ENCODE measurements around the gene ISG15. TPM values are rescaled to one million over a fixed set of nuclear protein-coding genes. Genes with fewer than 3 reads are reported as not detected.
A peak's percentile ranks its signal among the peaks of the same experiment; 100 is the strongest.

Gene ISG15
- total RNA-seq, 1 experiment from 2014 or later, result 758 TPM

DNA sequence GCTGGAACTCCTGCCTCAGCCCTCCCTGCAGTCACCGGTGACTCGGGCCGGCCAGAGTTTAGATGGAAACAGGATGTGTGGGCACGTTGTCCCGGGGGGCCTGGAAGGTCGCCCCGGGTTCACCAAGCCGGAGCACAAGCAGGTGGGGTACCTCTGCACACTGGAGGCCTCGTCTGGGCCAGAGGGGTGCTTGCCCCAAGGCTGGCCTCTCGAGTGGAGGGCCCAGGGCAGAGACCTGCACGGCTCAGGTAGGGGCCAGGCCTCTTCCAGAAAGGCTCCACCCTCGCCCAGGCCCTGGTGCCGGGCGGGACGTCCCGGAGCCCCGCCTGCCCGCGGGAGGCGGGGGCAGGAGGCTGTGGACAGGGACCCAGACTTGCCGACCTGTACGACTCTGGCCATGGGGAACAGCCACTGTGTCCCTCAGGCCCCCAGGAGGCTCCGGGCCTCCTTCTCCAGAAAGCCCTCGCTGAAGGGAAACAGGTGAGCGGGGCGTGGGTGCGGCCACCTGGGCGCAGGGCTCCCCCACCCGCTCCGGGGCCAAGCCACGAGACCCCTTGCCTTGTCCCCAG, 47.1 kb upstream of the ISG15 start, which contains the start of gene PLEKHN1:
PLEKHN1 (plus strand) TSS at position 348 of the 569 bp plus-strand sequence; CDS start at position 398, 50 bp downstream.
- no peaks in the 10 kb centered on the region for H3K9me2 ChIP-seq (replicated peaks; ENCODE audit: low read length)
- peak within 1 kb of the TSS; percentile 99 for H3K9ac ChIP-seq (ENCODE audit: low read length)
- H3K4me3 ChIP-seq (ENCODE audit: low read length), result peak within 1 kb of the TSS; percentile 79
- TF ChIP-seq, protein P1, sequence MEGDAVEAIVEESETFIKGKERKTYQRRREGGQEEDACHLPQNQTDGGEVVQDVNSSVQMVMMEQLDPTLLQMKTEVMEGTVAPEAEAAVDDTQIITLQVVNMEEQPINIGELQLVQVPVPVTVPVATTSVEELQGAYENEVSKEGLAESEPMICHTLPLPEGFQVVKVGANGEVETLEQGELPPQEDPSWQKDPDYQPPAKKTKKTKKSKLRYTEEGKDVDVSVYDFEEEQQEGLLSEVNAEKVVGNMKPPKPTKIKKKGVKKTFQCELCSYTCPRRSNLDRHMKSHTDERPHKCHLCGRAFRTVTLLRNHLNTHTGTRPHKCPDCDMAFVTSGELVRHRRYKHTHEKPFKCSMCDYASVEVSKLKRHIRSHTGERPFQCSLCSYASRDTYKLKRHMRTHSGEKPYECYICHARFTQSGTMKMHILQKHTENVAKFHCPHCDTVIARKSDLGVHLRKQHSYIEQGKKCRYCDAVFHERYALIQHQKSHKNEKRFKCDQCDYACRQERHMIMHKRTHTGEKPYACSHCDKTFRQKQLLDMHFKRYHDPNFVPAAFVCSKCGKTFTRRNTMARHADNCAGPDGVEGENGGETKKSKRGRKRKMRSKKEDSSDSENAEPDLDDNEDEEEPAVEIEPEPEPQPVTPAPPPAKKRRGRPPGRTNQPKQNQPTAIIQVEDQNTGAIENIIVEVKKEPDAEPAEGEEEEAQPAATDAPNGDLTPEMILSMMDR (conservative IDR thresholded peaks at IDR 0.05; ENCODE audit: low read depth, low read length), result no peak
- no peak for TF ChIP-seq EZH2 (IDR thresholded peaks at IDR 0.05; ENCODE audit: low read length, unreplicated experiment)
- TF ChIP-seq EZH2phosphoT487 (IDR thresholded peaks at IDR 0.05; ENCODE audit: borderline replicate concordance, low read length), result no peak
- H2AFZ ChIP-seq (ENCODE audit: low read length), result peak within 1 kb of the TSS; percentile 43
- CTCF ChIA-PET, result interaction anchor here (0.5 to 1.1 kb wide), 5 partner anchors 10 to 98 kb away, joined by 3 to 14 read pairs (median 4); no protein-coding TSS in a partner anchor
- POLR2A ChIA-PET (ENCODE audit: unreplicated experiment), result interaction anchor here (0.6 to 1.0 kb wide), 4 partner anchors 7 to 271 kb away, joined by 3 to 6 read pairs (median 5); partner anchors contain the start of gene NOC2L
- H3K9me3 ChIP-seq (ENCODE audit: low read length), result no peaks in the 10 kb centered on the region
- no peaks in the 10 kb centered on the region for H3K27me3 ChIP-seq (ENCODE audit: low read length)
- H3K27ac ChIP-seq (ENCODE audit: low read length), result peak within 1 kb of the TSS; percentile 99
- no peaks in the 10 kb centered on the region for H4K20me1 ChIP-seq (ENCODE audit: low read length)
- intact Hi-C loops (cut with micrococcal nuclease), result no loop called here
- H3K4me1 ChIP-seq (ENCODE audit: insufficient read depth, low read length), result peaks cover 28% of the 10 kb centered on the region
- TSS peak; percentile 80 for BruUV-seq (replicated peaks)
- peak; percentile 86 for ATAC-seq
- DNase-seq, result peak; percentile 80
- H3F3A ChIP-seq (ENCODE audit: low read length, unreplicated experiment), result no peaks in the 10 kb centered on the region
- H3K36me3 ChIP-seq (ENCODE audit: low read depth, low read length), result no peaks in the 10 kb centered on the region
- peak within 1 kb of the TSS; percentile 98 for H3K4me2 ChIP-seq (ENCODE audit: low read length)
- H3K79me2 ChIP-seq (ENCODE audit: low read length), result peaks cover 15% of the 10 kb centered on the region

DNA sequence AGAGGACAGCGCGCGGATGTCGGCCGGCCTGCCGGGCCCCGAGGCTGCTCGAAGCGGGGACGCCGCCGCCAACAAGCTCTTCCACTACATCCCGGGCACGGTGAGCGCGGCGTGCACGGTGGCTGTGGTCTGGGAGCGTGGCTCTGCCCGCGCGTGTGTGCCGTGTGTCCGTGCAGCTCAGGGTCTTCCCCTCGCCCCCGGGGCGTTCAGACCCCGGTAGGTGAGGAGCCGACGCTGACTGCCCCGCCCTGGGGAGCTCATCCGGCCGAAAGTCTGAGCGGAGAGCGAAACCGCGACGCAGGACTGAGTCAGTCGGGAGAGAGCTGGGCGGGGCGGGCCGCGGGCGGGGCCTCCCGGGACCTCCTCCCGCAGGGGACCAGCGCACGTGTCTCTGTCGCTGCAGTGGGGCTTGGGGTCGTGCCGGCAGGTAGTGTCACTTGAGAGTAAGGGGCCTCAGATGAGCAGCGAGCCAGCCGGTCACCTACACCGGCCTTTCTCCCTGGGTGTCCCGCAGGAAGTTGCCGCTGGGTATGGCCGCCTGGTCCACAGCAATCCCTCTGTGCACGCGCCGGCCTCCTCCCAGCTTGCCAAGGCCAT, 46.5 kb upstream of the ISG15 start:
- no peaks in the 10 kb centered on the region for H4K20me1 ChIP-seq (ENCODE audit: low read length)
- H3K4me1 ChIP-seq (ENCODE audit: insufficient read depth, low read length), result peaks cover 25% of the 10 kb centered on the region
- H3K79me2 ChIP-seq (ENCODE audit: low read length), result peaks cover 15% of the 10 kb centered on the region
- peak overlapping the region; percentile 98 for H3K4me2 ChIP-seq (ENCODE audit: low read length)
- DNase-seq, result peak; percentile 88
- H3K9ac ChIP-seq (ENCODE audit: low read length), result peak overlapping the region; percentile 99
- no peaks in the 10 kb centered on the region for H3K27me3 ChIP-seq (ENCODE audit: low read length)
- H3K4me3 ChIP-seq (ENCODE audit: low read length), result peak overlapping the region; percentile 79
- H3K9me3 ChIP-seq (ENCODE audit: low read length), result no peaks in the 10 kb centered on the region
- BruUV-seq (replicated peaks), result no TSS peak
- peak overlapping the region; percentile 99 for H3K27ac ChIP-seq (ENCODE audit: low read length)
- intact Hi-C loops (cut with micrococcal nuclease), result no loop called here
- H3K36me3 ChIP-seq (ENCODE audit: low read depth, low read length), result no peaks in the 10 kb centered on the region
- H2AFZ ChIP-seq (ENCODE audit: low read length), result peak overlapping the region; percentile 43
- CTCF ChIA-PET, result interaction anchor here (0.5 to 1.1 kb wide), 5 partner anchors 9 to 97 kb away, joined by 3 to 14 read pairs (median 4); no protein-coding TSS in a partner anchor
- ATAC-seq, result peak; percentile 79
- H3K9me2 ChIP-seq (replicated peaks; ENCODE audit: low read length), result no peaks in the 10 kb centered on the region
- TF ChIP-seq EZH2 (IDR thresholded peaks at IDR 0.05; ENCODE audit: low read length, unreplicated experiment), result no peak
- TF ChIP-seq EZH2phosphoT487 (IDR thresholded peaks at IDR 0.05; ENCODE audit: borderline replicate concordance, low read length), result no peak
- TF ChIP-seq, protein P1 (conservative IDR thresholded peaks at IDR 0.05; ENCODE audit: low read depth, low read length), result no peak
- POLR2A ChIA-PET (ENCODE audit: unreplicated experiment), result interaction anchor here (0.6 to 1.0 kb wide), 4 partner anchors 8 to 270 kb away, joined by 3 to 6 read pairs (median 5); partner anchors contain the start of gene NOC2L
- no peaks in the 10 kb centered on the region for H3F3A ChIP-seq (ENCODE audit: low read length, unreplicated experiment)

Measured in PC-3 (cell line).